Stimulated activated naive B cell treated with anti-CD40 and anti-IgM and Interleukin-4, amounts not matched to agents 10 μg/mL and 1 μg/mL and 100 μg/mL, for 72 hours (primary cell): ENCODE results near the gene CADPS2.
"Not testable (repeated sequence)": the region's sequence is repeated elsewhere in the genome, so short reads cannot be mapped to it uniquely, and the experiment has no call there.

Source experiments
- ATAC-seq, 2 donors: fragments of 150-1000 bp; cut with Tn5 transposase; replicated peaks; 2 replicates each; pipeline ENCODE4 v1.10.0; 2021; ENCODE audit warnings: moderate library complexity in 1 of 2
- DNase-seq: peaks from one replicate; pipeline ENCODE4 v3.0.0; 2021
- H3K27ac Mint-ChIP-seq: one replicate; pipeline ENCODE4 v1.8.0; 2022; ENCODE audit warnings: mild to moderate bottlenecking, mixed read lengths
- H3K27me3 Mint-ChIP-seq, 2 donors: one replicate each; pipeline ENCODE4 v1.8.0; 2022; ENCODE audit warnings: mixed read lengths in 2 of 2
- H3K36me3 Mint-ChIP-seq, 2 donors: one replicate each; pipeline ENCODE4 v1.8.0; 2022; ENCODE audit warnings: mixed read lengths in 2 of 2, mild to moderate bottlenecking in 1 of 2
- H3K4me1 Mint-ChIP-seq, 2 donors: one replicate each; pipeline ENCODE4 v1.8.0; 2022; ENCODE audit warnings: mixed read lengths in 2 of 2, mild to moderate bottlenecking in 1 of 2
- H3K4me3 Mint-ChIP-seq, 2 donors: one replicate each; pipeline ENCODE4 v1.8.0; 2022; ENCODE audit warnings: mild to moderate bottlenecking in 2 of 2, mixed read lengths in 2 of 2, moderate library complexity in 1 of 2
- H3K9me3 Mint-ChIP-seq, 2 donors: one replicate each; pipeline ENCODE4 v1.8.0; 2022; ENCODE audit warnings: mixed read lengths in 2 of 2, mild to moderate bottlenecking in 1 of 2

The CADPS2 gene

DNA sequence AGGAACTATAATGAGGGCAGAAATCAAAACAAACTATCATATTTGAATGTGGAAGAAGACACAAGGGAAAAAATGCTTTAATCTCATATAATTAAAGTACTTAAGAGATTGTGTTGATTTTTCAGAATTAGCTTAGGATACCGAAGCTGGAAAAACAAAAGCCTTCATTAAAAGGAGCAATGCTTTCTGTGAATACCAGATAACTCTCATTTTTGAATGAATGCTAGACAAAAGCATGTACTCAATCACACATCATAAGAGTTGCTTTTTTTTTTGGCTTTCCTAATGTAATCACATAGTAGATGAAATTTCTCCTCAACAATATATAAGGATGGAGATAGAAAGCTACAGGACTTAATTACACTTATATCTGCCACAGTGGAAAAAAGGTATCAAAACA, 43.3 kb downstream of the CADPS2 start:
- Mint-ChIP-seq H3K36me3 (no peaks in the 10 kb centered on the region), H3K27ac (no peak overlapping the region), H3K27me3 (no peaks in the 10 kb centered on the region), H3K4me3 (no peak overlapping the region), H3K4me1 (no peaks in the 10 kb centered on the region), H3K9me3 (peaks cover 5 to 7% of the 10 kb centered on the region in 2 donors)
- DNase-seq (no peak), ATAC-seq (no peak)

DNA sequence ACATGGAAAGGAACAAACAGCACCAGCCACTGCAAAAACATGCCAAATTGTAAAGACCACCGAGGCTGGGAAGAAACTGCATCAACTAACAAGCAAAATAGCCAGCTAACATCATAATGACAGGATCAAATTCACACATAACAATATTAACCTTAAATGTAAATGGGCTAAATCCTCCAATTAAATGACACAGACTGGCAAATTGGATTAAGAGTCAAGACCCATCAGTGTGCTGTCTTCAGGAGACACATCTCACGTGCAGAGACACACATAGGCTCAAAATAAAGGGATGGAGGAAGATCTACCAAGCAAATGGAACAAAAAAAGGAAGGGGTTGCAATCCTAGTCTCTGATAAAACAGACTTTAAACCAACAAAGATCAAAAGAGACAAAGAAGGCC, 50.0 kb downstream of the CADPS2 start:
- not testable (repeated sequence) for DNase-seq, H3K9me3 Mint-ChIP-seq, H3K4me3 Mint-ChIP-seq, H3K4me1 Mint-ChIP-seq, H3K36me3 Mint-ChIP-seq, H3K27me3 Mint-ChIP-seq, H3K27ac Mint-ChIP-seq, ATAC-seq

DNA sequence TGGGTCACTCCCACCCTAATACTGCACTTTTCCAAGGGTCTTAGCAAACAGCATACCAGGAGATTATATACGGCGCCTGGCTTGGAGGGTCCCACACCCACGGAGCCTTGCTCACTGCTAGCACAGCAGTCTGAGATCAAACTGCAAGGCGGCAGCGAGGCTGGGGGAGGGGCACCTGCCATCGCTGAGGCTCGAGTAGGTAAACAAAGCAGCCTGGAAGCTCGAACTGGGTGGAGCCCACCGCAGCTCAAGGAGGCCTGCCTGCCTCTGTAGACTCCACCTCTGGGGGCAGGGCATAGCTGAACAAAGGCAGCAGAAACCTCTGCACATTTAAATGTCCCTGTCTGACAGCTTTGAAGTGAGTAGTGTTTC, 51.7 kb downstream of the CADPS2 start:
- ATAC-seq, H3K4me1 Mint-ChIP-seq, H3K27me3 Mint-ChIP-seq, H3K36me3 Mint-ChIP-seq, H3K4me3 Mint-ChIP-seq, DNase-seq, H3K9me3 Mint-ChIP-seq, H3K27ac Mint-ChIP-seq: not testable (repeated sequence)

DNA sequence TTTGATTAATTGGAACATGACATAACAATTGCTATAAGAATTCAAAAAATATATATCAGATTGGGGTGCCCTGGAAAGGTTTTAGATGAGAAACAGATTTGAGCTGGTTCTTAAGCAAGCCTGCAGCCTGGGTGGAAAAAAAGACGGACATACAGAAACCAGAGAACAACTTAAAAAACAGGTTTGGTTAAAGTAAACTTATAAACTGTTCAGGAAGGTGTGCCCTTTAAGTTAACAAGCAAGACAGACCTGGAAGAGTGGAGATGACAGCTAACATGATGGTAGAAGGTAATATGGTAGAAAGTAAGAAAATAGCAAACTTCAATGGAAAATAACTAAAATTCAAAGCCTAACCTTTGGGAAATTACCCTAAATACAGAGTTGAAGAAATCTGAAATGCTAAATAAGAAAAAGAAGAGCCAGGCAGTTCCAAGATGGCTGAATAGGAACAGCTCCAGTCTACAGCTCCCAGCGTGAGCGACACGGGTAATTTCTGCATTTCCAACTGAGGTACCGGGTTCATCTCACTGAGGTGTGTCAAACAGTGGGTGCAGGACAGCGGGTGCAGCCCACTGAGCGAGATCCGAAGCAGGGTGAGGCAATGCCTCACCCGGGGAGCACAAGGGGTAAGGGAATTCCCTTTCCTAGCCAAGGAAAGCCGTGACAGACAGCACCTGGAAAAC, 52.2 kb downstream of the CADPS2 start:
- H3K27ac Mint-ChIP-seq = no peak overlapping the region
- ATAC-seq (no peak), DNase-seq (no peak)
- peaks cover 4 to 8% of the 10 kb centered on the region in 2 donors for H3K9me3 Mint-ChIP-seq
- H3K4me1 Mint-ChIP-seq = no peaks in the 10 kb centered on the region
- no peaks in the 10 kb centered on the region for H3K36me3 Mint-ChIP-seq
- no peak overlapping the region for H3K4me3 Mint-ChIP-seq
- H3K27me3 Mint-ChIP-seq = no peaks in the 10 kb centered on the region

DNA sequence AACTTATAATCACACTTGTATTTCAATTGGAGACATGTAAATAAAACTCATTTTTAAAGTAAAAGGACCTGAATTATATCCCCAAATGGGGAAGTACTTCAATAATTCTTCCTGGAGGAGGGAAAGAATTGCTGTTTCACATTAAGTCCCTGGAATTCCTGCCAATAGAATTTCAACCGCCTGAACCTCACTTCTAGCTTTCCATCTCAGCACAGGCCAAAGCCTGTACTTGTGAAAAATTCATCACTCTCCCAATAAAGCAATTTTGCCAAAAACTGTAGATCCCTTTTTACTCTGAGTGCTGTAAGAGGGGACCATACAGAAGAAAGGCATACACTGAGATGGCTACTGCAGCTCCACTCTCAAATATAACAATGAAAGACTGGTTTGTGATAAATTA, 54.8 kb downstream of the CADPS2 start:
- Mint-ChIP-seq H3K4me3 (no peak overlapping the region), H3K9me3 (peaks cover 4 to 5% of the 10 kb centered on the region in 2 donors), H3K4me1 (no peaks in the 10 kb centered on the region), H3K27me3 (no peaks in the 10 kb centered on the region), H3K36me3 (no peaks in the 10 kb centered on the region), H3K27ac (no peak overlapping the region)
- no peak for DNase-seq
- no peak for ATAC-seq

DNA sequence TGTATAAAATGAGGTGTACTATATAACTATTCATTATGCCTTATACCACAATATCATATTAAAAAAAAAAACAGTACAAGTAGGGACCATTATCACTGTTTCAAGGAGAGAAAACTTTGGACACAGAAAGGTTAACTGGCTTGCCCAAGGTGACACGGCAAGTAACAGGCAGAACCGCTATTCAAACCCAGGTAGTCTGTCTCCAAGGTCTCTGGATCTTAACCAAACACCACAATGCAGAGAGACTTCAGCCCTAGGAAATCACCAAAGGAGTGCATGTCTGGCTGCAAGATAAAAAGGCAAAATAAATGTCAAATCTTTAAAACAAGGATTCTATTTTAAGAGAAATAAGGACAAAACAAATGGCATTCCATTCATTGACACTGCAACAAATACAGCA, 56.3 kb downstream of the CADPS2 start:
- ATAC-seq (no peak), DNase-seq (no peak)
- no peaks in the 10 kb centered on the region for H3K36me3 Mint-ChIP-seq
- H3K4me3 Mint-ChIP-seq = no peak overlapping the region
- no peak overlapping the region for H3K27ac Mint-ChIP-seq
- no peaks in the 10 kb centered on the region for H3K4me1 Mint-ChIP-seq
- no peaks in the 10 kb centered on the region for H3K27me3 Mint-ChIP-seq
- H3K9me3 Mint-ChIP-seq = peaks cover 4% of the 10 kb centered on the region in 2 donors

DNA sequence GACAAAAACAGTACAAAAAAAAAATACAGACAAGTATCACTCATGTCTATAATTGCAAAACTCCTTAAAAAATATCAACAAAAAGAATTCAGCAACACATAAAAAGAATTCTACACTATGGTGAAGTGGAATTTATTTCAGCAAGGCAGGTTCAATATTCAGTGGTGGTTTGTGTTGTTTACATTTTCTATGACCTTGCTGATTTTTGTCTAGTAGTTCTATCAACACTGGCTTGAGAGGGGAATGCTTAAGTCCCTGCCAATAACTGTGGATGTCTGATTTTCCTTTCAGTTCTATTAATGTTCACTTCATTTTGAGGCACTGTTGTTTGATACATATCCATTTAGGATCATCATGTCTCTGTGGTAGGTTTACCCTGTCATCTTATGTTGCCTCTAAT, 58.5 kb downstream of the CADPS2 start:
- H3K36me3 Mint-ChIP-seq = no peaks in the 10 kb centered on the region

DNA sequence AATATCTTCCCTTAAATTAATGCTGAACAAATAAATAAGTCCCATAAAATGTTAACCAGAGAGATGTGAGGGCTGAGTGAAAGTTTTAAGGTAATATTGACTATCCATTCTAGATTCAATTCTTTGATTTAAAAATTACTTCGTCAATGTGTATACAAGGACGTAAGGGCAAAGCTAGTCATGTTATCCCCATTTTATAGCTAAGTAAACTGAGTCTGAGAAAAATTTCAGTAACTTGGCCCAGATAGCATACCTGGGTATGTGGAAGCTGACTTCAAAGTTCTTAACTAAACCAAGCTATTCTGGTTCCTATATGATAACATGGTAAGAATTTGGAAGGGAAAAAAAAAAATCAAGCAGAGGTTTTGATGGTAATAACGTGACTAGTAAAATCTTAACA, 72.4 kb downstream of the CADPS2 start:
- Mint-ChIP-seq H3K4me1 (no peaks in the 10 kb centered on the region), H3K27me3 (no peaks in the 10 kb centered on the region), H3K36me3 (no peaks in the 10 kb centered on the region), H3K4me3 (no peak overlapping the region), H3K27ac (no peak overlapping the region), H3K9me3 (peaks cover 9 to 10% of the 10 kb centered on the region in 2 donors)
- DNase-seq = no peak
- no peak for ATAC-seq

More for the DNA sequence above, 58.5 kb downstream of the CADPS2 start:
- DNase-seq = no peak
- Mint-ChIP-seq H3K9me3 (peaks cover 0 to 1% of the 10 kb centered on the region in 2 donors), H3K4me1 (no peaks in the 10 kb centered on the region), H3K27me3 (no peaks in the 10 kb centered on the region), H3K27ac (no peak overlapping the region), H3K4me3 (no peak overlapping the region)
- ATAC-seq = no peak

DNA sequence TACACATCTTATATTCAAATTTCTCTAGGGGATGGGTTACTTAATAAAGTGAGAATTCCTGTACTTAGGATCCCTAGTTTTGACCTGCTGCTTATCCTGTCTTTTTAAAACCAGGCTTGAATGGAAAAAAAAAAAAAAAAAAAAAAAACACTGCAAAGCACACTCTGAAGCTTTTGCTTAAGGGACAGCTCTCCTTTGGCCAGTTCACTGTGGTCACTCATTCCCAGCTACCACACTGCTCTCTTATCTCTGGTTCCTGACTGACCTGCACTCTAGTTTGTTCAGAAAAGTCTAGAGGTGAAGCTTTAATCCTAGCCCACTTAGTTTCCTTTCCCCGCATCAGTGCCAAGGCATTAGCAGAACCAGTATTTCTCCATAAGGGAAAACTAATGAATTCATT, 82.4 kb downstream of the CADPS2 start:
- Mint-ChIP-seq H3K36me3 (no peaks in the 10 kb centered on the region), H3K9me3 (no peaks in the 10 kb centered on the region), H3K4me1 (no peaks in the 10 kb centered on the region), H3K27me3 (no peaks in the 10 kb centered on the region), H3K4me3 (no peak overlapping the region), H3K27ac (no peak overlapping the region)
- DNase-seq = no peak
- no peak for ATAC-seq

DNA sequence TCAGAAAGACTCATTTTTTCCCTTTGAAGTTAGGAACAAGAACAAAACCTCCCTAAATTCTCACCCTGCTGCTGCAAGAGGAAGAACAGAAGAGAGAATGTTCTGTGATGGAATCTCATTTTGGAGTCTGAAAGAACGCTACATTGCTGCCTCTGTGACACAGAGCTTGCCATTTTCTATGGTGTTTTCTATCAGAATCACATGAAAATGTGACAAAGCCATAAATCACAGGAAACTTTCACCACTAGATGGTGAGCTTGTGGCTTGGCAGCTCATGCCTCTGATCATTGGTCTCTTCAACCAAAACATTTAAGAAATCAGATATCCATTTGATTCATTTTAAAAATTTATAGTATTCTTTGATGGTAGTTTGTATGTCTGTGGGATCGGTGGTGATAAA, 82.9 kb downstream of the CADPS2 start:
- no peak for ATAC-seq
- H3K4me1 Mint-ChIP-seq = no peaks in the 10 kb centered on the region
- H3K36me3 Mint-ChIP-seq = no peaks in the 10 kb centered on the region
- no peaks in the 10 kb centered on the region for H3K9me3 Mint-ChIP-seq
- H3K4me3 Mint-ChIP-seq = no peak overlapping the region
- no peak for DNase-seq
- no peak overlapping the region for H3K27ac Mint-ChIP-seq
- no peaks in the 10 kb centered on the region for H3K27me3 Mint-ChIP-seq

DNA sequence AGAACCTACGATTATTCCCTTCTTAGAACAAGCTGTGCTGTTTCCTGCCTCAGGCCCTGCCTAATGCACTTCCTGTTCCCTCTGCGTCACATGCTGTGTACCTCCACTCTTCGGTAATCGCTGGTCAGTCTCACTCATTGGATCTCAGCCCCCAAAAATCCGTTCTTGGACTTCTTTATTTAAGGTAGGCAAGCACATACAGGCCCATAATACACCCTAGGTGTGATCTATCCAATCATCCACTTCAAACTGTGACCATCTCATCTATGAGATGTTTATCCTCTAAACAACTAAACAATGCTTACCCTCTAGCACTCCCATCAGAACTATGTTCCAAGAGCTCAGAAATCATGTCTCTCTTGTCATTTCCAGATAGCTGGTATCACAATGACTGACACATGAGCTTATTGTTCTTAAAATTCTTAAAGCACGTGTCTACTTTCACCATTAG, 83.9 kb downstream of the CADPS2 start:
- no peaks in the 10 kb centered on the region for H3K4me1 Mint-ChIP-seq
- no peaks in the 10 kb centered on the region for H3K27me3 Mint-ChIP-seq
- H3K27ac Mint-ChIP-seq = no peak overlapping the region
- no peaks in the 10 kb centered on the region for H3K9me3 Mint-ChIP-seq
- no peak overlapping the region for H3K4me3 Mint-ChIP-seq
- ATAC-seq (no peak), DNase-seq (no peak)
- no peaks in the 10 kb centered on the region for H3K36me3 Mint-ChIP-seq

DNA sequence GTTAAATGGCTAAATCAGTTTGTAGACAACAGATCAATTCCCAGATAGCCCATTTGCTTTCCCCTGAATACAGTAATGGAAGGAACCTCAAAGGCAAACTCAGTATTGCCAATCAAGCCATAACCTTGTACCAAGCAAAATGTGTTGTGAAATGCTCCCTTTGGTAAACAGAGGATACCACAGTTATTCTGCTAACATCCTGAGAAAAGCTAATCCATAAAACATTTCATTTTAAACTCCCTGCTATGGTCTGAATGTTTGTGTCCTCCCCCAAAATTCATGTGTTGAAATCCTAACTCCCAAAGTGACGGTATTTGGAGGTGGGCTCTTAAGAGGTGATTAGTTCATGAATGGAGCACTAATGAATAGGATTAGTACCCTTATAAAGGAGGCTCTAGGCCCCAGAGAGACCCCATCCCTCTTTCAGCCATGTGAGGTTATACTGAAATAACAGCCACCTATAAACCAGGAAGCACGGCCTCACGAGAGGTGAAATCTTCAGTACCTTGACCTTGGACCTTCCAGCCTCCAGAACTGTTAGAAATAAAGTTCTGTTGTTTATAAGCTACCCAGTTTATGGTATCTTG, 94.2 kb downstream of the CADPS2 start:
- no peak for ATAC-seq
- Mint-ChIP-seq H3K27me3 (no peaks in the 10 kb centered on the region), H3K27ac (no peak overlapping the region), H3K4me1 (no peaks in the 10 kb centered on the region), H3K4me3 (no peak overlapping the region), H3K9me3 (peaks cover 4 to 8% of the 10 kb centered on the region in 2 donors), H3K36me3 (no peaks in the 10 kb centered on the region)
- DNase-seq = no peak

DNA sequence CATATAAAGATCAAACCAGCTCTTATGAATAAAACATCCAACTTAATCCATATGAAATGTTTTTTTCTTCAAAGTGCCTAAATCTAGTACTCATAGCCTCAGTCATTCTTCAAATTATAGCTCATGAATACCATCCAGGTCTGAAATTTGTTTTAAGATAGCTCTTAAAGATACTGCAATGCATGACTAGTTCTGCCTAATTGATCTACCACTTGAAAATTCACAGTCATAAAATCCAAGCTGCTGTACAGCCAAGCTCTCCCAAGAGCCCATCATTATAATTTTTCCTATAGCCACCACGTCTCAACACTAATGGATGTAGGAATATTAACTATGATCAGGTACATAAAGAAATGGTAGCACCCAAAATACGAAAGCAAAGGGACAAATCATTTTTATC, 95.7 kb downstream of the CADPS2 start:
- H3K27ac Mint-ChIP-seq = no peak overlapping the region
- H3K4me1 Mint-ChIP-seq = no peaks in the 10 kb centered on the region
- peaks cover 0 to 4% of the 10 kb centered on the region in 2 donors for H3K9me3 Mint-ChIP-seq
- H3K36me3 Mint-ChIP-seq = no peaks in the 10 kb centered on the region
- no peaks in the 10 kb centered on the region for H3K27me3 Mint-ChIP-seq
- no peak for DNase-seq
- no peak for ATAC-seq
- H3K4me3 Mint-ChIP-seq = no peak overlapping the region

DNA sequence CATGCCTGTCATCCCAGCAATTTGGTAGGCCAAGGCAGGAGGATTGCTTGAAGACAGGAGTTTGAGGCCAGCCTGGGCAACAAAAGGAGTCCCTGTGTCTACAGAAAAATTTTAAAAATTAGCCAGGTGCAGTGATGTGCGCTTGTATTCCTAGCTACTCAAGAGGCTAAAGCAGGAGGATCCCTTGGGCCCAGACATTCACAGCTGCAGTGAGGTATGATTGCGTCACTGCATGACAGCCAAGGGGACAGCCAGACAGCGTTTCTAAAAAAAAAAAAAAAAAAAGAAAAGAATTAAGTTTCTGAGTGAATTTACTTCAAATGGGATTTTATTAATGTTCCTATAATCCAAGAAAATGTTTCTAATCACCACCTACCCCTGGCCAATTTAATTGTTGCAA, 96.1 kb downstream of the CADPS2 start:
- no peaks in the 10 kb centered on the region for H3K4me1 Mint-ChIP-seq
- peaks cover 0 to 4% of the 10 kb centered on the region in 2 donors for H3K9me3 Mint-ChIP-seq
- DNase-seq (no peak), ATAC-seq (no peak)
- no peaks in the 10 kb centered on the region for H3K36me3 Mint-ChIP-seq
- no peak overlapping the region for H3K27ac Mint-ChIP-seq
- H3K27me3 Mint-ChIP-seq = no peaks in the 10 kb centered on the region
- no peak overlapping the region for H3K4me3 Mint-ChIP-seq

DNA sequence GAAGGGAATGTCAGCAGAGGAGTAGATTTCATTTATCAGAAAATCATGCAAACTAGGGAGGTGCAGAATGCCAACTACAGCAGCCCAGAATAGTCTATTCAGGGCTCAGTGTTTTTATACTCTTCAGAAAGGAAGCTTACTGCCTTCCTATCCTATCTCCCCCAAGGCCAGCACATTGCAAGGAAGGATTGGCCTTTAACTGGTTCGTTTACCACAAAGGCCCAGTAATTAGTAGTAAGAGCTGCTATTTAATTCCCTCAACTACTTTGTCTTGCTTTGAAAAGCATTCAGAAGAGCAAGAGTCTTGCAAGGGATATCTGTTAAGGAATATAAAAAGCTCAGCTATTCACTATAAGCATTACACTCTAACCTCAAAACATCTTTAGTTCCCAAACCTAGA, 97.1 kb downstream of the CADPS2 start:
- DNase-seq (no peak), ATAC-seq (no peak)
- H3K36me3 Mint-ChIP-seq = no peaks in the 10 kb centered on the region
- no peaks in the 10 kb centered on the region for H3K27me3 Mint-ChIP-seq
- no peak overlapping the region for H3K27ac Mint-ChIP-seq
- H3K4me3 Mint-ChIP-seq = no peak overlapping the region
- no peaks in the 10 kb centered on the region for H3K4me1 Mint-ChIP-seq
- H3K9me3 Mint-ChIP-seq = peaks cover 0 to 2% of the 10 kb centered on the region in 2 donors
